ENCODE results near the gene SERTAD4.
"Not testable (repeated sequence)": the region's sequence is repeated elsewhere in the genome, so short reads cannot be mapped to it uniquely, and the experiment has no call there.

Gene SERTAD4

DNA sequence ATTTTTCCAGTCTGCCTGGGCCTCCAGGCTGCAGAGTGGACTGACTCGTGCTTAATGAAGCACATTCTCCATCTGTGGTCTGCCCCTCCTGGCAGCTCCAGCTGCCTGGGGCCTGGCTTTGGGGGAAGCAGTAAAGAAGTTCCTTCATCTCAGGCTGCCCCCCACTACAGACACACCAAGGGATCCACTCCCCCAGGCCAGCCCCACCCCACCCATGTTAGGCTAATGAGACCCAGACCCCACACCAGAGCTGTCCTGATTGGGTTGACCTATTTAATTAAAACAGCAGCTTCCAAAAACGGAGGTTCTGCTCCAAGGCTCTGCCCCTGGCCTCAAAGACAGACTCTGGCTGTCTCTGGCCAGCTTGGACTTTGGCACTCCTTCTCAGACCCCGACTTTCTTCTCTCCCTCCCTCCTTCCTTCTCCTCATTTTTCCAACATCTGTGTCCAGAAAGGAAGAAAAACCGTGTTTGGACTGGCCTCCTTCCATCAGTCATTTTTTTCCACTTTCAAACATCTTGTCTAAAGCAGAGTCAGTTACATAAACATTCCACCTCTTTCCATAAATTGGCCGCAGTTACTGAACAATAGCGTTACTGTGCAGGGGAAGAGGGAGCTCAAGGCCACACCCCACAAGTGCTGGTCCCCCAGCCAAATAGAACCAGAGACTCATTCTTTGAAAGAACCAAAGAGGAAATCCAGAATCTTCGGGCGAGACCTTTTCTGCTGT lies 29.7 kb downstream of the SERTAD4 start:
- DNase-seq, result no peak

DNA sequence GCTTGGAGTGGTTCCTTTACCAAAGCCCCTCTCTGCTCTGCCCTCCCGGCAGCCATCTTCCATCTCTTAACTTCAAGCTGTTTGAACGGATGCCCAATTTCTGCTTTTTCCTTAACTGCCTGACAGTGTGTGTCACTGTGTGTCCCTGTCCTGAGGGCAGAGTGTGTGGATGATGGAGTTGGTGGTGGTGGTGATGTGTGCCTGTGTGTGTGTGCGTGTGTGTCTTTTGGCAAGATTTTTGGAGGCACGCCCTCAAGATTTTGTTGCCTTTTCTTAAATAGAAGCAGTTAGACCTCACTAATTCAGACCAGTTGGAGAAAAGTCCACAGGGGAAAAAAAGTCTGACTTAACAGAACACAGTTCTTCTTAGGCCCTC lies 30.3 kb downstream of the SERTAD4 start:
- DNase-seq, result no peak

DNA sequence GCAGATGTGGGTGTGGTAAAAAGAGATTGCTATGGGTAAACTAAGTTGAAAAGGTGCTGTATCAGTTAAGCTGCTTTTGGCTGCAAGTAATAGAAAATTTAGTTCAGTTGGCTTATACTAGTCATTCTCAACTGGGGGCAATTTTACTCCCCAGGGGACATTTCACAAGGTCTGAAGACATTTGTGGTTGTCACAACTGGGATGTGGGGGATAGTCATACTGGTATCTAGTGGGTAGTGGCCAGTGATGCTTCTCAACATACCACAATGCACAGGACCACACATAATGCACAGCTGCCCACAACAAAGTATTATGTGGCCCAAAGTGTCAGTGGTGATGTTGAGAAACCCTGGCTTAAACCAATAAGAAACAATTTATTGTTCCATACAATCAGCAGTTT lies 31.4 kb downstream of the SERTAD4 start:
- no peak for DNase-seq

DNA sequence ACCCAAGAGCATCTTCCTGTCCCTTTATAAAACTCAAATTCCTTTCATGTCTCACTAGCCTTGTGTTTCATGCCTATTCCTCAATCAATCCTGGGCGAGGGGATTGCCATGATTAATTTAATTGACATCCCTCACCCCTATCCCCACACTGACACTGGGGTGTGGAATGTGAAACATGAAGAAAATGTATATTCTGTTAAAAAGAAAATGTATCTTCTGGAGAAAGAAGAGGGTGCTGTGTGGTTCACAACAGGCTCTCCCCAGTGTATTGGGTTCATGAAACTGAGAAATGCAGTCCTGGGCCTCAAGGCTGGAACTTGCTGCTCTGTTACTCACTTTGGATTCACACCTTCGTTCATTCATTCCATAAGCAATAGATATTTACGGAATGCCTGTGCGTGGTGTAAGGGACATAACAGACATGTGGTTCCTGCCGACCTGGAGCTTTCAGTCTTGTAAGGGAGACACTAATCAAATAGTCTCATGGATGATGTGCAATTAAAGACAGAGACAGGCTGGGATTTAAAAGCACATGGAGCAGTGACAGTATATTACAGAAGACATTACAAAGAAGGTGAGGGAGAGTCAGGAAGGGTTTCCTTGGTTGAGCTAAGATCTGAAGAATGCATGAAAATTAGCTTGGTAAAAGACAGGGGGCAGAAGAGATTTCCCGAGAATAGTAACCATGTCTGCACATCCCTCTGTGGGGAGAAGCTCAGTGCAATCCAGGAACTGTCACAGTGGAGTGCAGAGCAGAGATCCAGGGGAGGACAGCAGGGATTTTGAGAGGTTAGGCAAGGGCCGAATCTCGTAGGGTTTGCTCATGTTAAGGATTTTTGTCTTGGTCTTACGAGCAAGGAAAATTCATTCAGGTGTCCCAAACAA lies 32.1 kb downstream of the SERTAD4 start:
- no peak for DNase-seq

DNA sequence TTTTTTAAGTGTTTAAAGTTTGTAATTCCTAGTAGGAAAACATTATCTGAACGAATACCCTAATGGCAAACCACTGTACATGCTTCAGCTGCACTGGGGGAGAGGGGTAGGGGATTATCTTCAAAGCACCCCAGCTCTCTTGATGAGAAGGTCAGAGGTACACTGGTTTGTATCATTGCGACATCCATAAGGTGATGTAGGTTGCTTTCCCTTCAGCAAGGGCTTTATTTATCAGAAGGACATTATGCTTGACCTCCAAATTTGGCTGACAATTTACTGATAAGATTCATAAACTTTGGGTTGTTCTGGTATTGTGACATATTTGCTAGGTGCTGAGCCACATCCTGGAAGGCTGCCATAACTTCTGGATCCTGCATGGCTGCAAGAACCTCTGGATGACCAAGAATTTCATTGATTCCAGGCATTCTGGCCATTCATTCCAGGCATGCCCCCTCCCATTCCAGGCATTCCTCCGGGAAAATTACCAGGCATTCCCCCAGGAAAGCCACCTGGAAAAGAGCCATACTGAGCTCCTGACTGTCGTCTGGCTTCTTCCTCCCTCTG lies 32.9 kb downstream of the SERTAD4 start:
- not testable (repeated sequence) for DNase-seq

DNA sequence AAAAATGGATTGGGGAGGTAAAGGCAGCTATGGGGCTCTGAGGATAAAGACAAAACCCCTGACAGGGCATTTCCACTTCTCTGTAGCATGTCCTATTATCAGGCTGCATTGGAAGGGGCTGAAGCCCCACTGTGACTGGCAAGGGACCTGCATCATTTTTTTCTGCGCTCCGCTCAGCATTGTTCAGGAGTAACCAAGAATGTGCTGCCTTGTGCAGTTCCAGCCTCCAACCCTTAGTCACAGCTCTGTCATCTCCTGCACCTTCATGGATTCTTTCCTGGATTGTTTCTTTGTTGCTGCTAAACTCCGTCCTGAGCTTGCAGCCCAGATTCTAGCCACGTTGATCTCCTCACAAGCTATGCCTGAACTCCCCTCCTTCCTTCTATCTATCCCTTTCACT lies 37.4 kb downstream of the SERTAD4 start:
- no peak for DNase-seq

DNA sequence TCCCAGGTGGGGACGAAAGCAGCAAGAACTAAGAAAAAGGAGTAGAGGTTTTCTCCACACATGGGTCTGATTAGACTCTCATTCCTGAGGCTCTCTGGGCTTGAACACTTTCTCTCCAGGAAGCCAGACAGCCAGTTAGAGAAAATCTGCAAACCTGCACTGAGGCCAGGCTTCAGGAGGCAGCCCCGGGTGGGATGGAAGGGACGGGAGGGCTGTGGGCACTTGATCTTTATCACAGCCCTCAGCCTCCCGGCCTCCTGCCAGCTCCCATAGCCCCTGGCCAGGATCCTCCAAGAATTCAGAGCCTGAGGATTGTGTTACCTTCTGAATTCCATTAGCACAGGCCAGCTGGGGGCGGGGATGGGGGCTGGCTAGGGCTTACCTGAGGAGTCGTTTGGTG lies 40.1 kb downstream of the SERTAD4 start:
- no peak for DNase-seq

DNA sequence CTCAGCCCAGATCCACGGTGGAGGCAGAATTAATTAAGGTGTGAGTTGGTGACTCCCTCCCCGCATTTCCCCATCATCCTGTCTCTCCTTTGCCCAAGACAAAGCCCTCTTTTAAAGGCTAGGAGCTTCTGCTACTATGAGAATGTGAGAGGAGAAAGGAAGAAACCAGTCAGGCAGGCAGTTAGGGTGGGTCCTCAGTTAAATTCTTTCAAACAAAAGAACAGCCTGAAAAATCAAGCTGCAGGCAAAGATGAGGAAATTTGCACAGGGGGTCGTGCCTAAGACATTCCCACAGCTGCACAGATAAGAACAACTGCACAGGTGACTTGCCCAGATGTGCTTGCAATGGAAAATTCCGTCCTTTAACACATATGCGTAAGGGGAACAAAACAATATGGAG lies 47.6 kb downstream of the SERTAD4 start:
- no peak for DNase-seq

DNA sequence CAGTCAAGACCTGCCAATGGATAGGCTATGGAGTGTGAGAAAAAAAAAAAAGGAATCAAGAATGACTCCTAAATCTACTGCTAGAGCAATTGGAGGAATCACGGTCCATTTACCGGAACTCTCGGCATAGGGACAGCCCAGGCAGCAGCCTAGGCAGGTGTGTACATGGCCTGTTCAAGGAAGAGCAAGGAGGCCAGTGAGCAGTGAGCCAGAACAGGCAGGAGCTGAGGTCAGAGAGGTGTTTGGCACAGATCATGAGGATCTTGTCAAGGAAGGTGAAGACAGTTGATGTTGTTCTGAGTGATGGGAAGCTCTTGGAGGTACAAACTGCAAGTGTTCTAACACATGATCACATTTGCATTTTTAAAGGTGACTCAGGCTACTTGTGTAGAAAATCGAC lies 55.5 kb downstream of the SERTAD4 start:
- no peak for DNase-seq

DNA sequence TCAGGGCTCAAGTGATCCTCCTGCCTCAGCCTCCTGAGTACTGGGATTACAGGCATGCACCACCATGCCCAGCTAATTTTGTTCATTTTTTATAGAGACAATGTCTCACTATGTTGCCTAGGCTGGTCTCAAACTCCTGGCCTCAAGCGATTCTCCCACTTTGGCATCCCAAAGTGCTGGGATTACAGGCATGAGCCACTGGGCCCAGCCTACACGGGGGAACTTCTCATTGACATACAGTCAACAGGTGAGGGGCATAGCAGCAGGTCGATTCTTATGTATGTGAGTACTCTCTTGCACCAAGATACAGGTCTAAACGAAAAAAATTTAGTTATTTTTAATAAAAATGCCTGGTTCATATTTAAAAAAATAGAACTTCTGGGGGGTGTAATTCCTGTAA lies 56.7 kb downstream of the SERTAD4 start:
- DNase-seq, result no peak

DNA sequence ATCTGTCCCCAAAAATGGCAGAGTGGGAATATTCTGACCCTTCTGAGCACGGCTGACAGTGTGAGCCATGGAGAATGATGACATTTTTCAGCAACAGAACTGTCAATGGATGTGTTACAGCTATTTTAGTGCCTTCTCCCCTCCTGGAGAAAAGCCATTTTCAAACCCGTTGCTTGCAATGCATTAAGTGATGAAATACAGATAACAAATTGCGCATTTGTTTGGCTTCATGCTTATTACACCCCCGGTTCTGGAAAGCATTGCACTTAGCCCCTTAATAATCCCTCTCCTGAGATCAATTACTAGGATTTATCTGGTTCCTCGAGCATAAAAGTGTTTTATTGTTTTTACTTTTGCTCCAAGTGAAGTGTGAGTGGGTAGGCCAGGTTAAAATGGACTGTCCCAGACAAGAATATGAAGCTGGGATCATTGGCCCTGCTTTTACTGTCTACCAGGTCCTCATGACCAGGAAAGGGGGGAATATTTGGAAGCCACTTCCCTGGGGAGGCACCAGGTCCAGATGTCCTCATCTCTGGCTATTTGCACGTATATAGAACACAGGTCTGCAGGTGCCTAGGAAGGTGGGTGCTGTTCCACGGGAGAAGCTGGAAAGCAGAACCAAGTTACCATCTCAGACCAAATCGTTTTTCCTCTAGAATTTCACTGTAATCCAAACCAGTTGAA lies 58.6 kb downstream of the SERTAD4 start:
- no peak for DNase-seq

DNA sequence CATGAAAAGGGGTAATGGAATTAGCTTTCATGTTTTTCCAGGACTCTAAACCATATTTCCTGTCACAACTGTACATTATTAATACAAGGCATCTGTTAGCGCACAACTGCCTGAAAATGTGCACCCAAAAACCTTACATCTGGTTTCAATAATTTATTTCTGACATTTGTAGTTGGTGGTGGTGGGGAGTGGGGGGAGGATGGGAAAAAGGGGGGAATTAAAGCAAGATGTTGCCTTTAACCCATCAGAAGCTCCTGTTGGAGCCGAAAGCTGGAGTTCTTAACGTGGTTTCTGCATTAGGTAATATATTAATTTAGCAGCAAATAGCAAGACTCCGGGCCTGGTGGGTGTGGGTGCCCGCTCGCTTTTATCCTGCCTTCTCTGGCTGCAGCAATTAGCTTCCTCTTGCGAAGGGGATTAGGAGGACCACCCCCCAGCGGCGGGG lies 59.2 kb downstream of the SERTAD4 start:
- DNase-seq, result no peak

DNA sequence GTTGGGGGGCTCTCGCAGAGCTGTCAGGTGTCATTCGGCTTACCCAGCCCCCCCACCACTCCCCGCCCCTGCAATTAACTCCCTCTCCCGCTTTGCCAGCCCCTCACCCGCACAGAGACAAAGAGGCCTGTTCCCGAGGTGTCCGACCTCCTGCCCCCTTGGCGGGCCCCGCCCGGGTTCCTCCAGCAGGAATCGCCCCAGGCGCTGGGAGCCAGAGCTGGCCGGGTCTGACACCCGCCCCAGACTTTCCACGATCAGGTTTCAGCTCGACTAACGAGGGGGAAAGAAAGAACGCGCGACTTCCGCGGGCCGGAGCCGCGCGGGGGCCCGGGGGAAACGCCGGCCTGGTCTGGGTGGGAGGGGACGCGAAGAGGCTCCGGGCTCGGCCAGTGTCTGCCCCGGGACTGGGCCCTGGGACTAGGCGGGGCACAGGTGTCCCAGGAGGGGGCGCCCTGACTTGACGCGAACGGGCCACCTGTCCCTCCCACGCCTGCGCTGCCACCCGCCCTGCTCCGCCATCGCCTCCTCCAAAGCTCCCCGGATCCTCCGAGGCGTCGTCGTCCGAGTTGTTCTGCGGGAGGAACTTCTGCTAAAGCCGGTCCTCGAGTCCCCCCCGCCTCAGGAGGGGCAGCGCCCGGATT lies 59.8 kb downstream of the SERTAD4 start:
- DNase-seq, result no peak

DNA sequence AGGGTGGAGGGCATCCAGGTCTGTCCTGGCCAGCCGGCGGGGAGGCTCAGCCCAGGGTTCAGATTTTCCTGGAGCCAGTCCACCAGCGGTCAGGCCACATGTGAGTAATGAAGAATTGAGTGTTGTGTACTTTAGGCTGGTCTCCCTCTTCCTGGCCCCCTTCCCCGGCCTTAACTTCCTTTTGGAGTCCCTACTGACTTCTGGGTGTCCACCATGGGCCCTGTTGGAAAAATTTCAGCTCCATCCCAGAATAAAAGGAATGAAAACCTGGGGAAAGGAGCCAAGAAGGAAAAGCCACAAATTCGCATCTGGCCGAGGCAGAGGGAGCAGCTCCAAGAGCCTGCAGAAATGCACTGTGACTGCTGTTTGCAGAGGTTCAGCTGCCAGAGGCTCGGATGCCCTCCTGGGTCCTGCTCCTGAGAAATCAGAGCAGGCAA lies 60.6 kb downstream of the SERTAD4 start:
- DNase-seq, result no peak

DNA sequence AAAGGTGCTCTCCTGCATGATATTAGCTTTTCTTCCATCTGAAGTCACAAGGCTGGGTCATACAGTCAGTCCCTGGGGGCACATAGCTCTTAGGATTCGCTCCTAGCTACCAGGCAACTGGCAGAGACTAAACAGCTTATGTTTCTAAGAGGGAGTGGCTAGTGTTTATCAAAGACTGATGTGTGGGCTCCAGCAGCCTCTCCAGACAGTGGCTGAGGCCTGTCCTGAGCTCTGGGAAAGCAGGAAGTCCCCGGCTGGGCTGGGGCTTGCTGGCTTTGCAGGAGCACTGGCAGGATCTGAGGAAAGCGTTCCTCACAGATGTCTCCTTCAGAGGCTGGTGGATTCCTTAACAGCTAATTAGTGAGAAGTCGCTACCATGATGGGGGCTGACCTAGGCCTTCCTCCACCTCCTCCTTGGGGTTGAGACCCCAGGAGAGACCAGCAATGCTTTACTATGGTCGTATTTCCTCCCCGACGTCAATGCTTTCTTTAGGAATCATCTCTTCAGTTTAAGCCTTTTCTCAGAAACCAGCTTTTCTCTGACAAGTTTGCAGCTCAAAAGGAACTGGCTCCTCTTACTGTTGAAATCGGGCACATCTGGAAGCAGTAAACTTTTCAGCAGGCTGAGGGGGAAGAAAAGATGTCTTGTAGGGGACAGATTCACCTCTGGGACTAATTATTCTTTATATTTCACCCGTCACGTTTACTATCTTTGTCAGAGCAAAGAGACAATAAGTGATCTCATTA lies 62.6 kb downstream of the SERTAD4 start:
- no peak for DNase-seq

All from NCI-H2081 treated with DMSO at 0.1 percent for 48 hours (cell line).